Testis (tissue), 2 donors: Measurements from ENCODE around the gene GEMIN5.

ENCODE experiments used
- CTCF ChIP-seq, 3 experiments: fragments of 450-650 bp in 2 of 3; fragments of 200-600 bp in 1 of 3; sonication (generic) in 1 of 3; IDR thresholded peaks; one replicate each; pipeline ENCODE4 v1.5.1; 2016 to 2019; ENCODE audit warnings: antibody characterized with exemption in 3 of 3, mild to moderate bottlenecking in 2 of 3, moderate library complexity in 1 of 3
- POLR2A ChIP-seq: fragments of 450-650 bp; IDR thresholded peaks from one replicate; pipeline ENCODE4 v1.6.1; 2017; ENCODE audit warnings: antibody characterized with exemption, mild to moderate bottlenecking, moderate library complexity

GRCh38 chr5:154858297-154858971 lies 79.6 kb downstream of the GEMIN5 start, which contains the start of gene CNOT8:
- TF ChIP-seq CTCF (IDR thresholded peaks at IDR 0.05): no peak
- TF ChIP-seq POLR2A: peak; percentile 84
